K562 (cell line): Measurements from ENCODE around the gene SLC24A3. TPM values are rescaled to one million over a fixed set of nuclear protein-coding genes. Genes with fewer than 3 reads are reported as not detected.

Source experiments
- ATAC-seq: fragments of 200-7000 bp; cut with Tn5 transposase; 3 replicates; pipeline ENCODE4 v1.9.1; 2020; ENCODE audit warnings: moderate library complexity
- BruUV-seq: library from RNA; stranded (reverse); fragments of 400-500 nt; replicated peaks from 2 replicates; lab custom pipeline; 2021; lab: Mats Ljungman, UMichigan
- CTCF ChIA-PET: fragments of 300-600 bp; formaldehyde crosslinking; extraction: SDS; loops from one replicate; lab custom pipeline; 2021; ENCODE audit warnings: low intra/inter-chr PET ratio; lab: Yijun Ruan, JAX
- POLR2A ChIA-PET: fragments of 300-600, 350-650 bp; sonication (Branson Sonifier 250); formaldehyde crosslinking; extraction: SDS; loops from one replicate; lab custom pipeline; 2021; ENCODE audit warnings: antibody characterized with exemption, inconsistent platforms; lab: Yijun Ruan, JAX
- DNase-seq, 4 experiments: peaks; one replicate each; pipeline versions ENCODE4 v3.0.0 to v3.0.0-alpha.2; 2011 to 2018; ENCODE audit warnings: low spot score in 3 of 4, mixed read lengths in 3 of 4; ENCODE audit errors: extremely low read depth in 1 of 4
- FAIRE-seq: peaks from 2 replicates; lab custom pipeline; 2011; peaks lifted over from hg19 to GRCh38; lab: Jason Lieb, UNC
- H2AFZ ChIP-seq: 2 replicates; pipeline ENCODE4 v1.6.0; 2011; ENCODE audit warnings: low read depth, low read length, control low read depth, inconsistent platforms
- H3K27ac ChIP-seq: fragments of 200-600 bp; 3 replicates; pipeline ENCODE4 v1.8.0; 2011; ENCODE audit warnings: low read depth, mild to moderate bottlenecking, control low read depth, inconsistent platforms, low read length, moderate library complexity, mixed read lengths; ENCODE audit errors: extremely low read depth
- H3K27me3 ChIP-seq, 2 experiments: fragments of 300-600 bp in 1 of 2; 2 replicates in 1 of 2; 3 replicates in 1 of 2; pipeline versions ENCODE4 v1.6.0 to v1.8.0; 2011; ENCODE audit warnings: inconsistent platforms in 2 of 2, low read length in 2 of 2, mild to moderate bottlenecking in 1 of 2, mixed read lengths in 1 of 2, moderate library complexity in 1 of 2; ENCODE audit not compliant: control insufficient read depth in 2 of 2, insufficient read depth in 2 of 2
- H3K36me3 ChIP-seq: fragments of 300-600 bp; 3 replicates; pipeline ENCODE4 v1.8.0; 2011; ENCODE audit warnings: mild to moderate bottlenecking, low read length, inconsistent platforms; ENCODE audit not compliant: control insufficient read depth, insufficient read depth
- H3K4me1 ChIP-seq, 2 experiments: fragments of 200-600 bp in 1 of 2; replicated peaks in 1 of 2; 2 replicates in 1 of 2; 3 replicates in 1 of 2; pipeline versions ENCODE4 v1.5.1 to v1.8.0; 2011; ENCODE audit warnings: inconsistent platforms in 2 of 2, low read length in 2 of 2, mild to moderate bottlenecking in 1 of 2, mixed read lengths in 1 of 2, moderate library complexity in 1 of 2; ENCODE audit not compliant: control insufficient read depth in 2 of 2, insufficient read depth in 2 of 2
- H3K4me2 ChIP-seq: 2 replicates; pipeline ENCODE4 v1.6.1; 2011; ENCODE audit warnings: low read length, control low read depth, inconsistent platforms, mixed read lengths; ENCODE audit not compliant: insufficient read depth
- H3K4me3 ChIP-seq: fragments of 200-600 bp; sonication (generic), shearing (Covaris generic); 2 replicates; pipeline ENCODE4 v1.5.1; 2016; ENCODE audit warnings: control low read depth, inconsistent platforms
- H3K79me2 ChIP-seq: fragments of 200-600 bp; 3 replicates; pipeline ENCODE4 v1.8.0; 2011; ENCODE audit warnings: low read length, inconsistent platforms; ENCODE audit not compliant: control insufficient read depth, insufficient read depth
- H3K9ac ChIP-seq, 2 experiments: 2 replicates each; pipeline versions ENCODE4 v1.6.0 to v1.6.1; 2011; ENCODE audit warnings: low read depth in 2 of 2, low read length in 2 of 2, control low read depth in 1 of 2, inconsistent platforms in 1 of 2, mild to moderate bottlenecking in 1 of 2, mixed read lengths in 1 of 2; ENCODE audit not compliant: insufficient read depth in 1 of 2
- H3K9me1 ChIP-seq: one replicate; pipeline ENCODE4 v1.6.0; 2011; ENCODE audit warnings: inconsistent platforms, mild to moderate bottlenecking, low read length, moderate library complexity; ENCODE audit not compliant: control insufficient read depth, insufficient read depth
- H3K9me3 ChIP-seq: replicated peaks from 2 replicates; pipeline ENCODE4 v1.5.1; 2011; ENCODE audit warnings: low read depth, low read length, inconsistent platforms; ENCODE audit not compliant: control insufficient read depth, insufficient read depth
- H4K20me1 ChIP-seq: replicated peaks from 2 replicates; pipeline ENCODE4 v1.6.1; 2011; ENCODE audit warnings: low read length, inconsistent platforms, mixed read lengths; ENCODE audit not compliant: control insufficient read depth, insufficient read depth
- KLF6 ChIP-seq: fragments of 250-450 bp; sonication (Bioruptor Pico); IDR thresholded peaks from 2 replicates; pipeline ENCODE4 v1.4.0; 2020; ENCODE audit warnings: mild to moderate bottlenecking, moderate library complexity, borderline replicate concordance
- MBD2 ChIP-seq: sonication (generic); IDR thresholded peaks from 2 replicates; pipeline ENCODE4 v1.6.1; 2016; ENCODE audit warnings: low read depth, borderline replicate concordance
- MCM5 ChIP-seq: fragments of 450-650 bp; IDR thresholded peaks from 2 replicates; pipeline ENCODE4 v1.6.1; 2016; ENCODE audit warnings: low read depth
- RFX5 ChIP-seq: IDR thresholded peaks from 2 replicates; pipeline ENCODE4 v1.6.1; 2011; ENCODE audit warnings: low read depth, mild to moderate bottlenecking, improper control_type of control experiment, low read length
- SETDB1 ChIP-seq: IDR thresholded peaks from one replicate; pipeline ENCODE4 v1.6.1; 2012; ENCODE audit warnings: low read length, control low read depth, inconsistent platforms
- SIN3A ChIP-seq, 2 experiments: fragments of 150-350 bp in 1 of 2; IDR thresholded peaks; 2 replicates each; pipeline ENCODE4 v1.6.1; 2011 to 2016; ENCODE audit warnings: borderline replicate concordance in 2 of 2, low read depth in 2 of 2, low read length in 2 of 2, mild to moderate bottlenecking in 2 of 2, moderate library complexity in 2 of 2; ENCODE audit not compliant: control insufficient read depth in 1 of 2
- XRCC4 ChIP-seq: IDR thresholded peaks from one replicate; pipeline ENCODE4 v1.6.1; 2011; ENCODE audit not compliant: insufficient read depth, insufficient read length; ENCODE audit errors: extremely low read depth
- ZNF232 ChIP-seq: sonication (generic); formaldehyde crosslinking; IDR thresholded peaks from 2 replicates; pipeline ENCODE4 v1.8.0; 2022; ENCODE audit warnings: mild to moderate bottlenecking, missing genetic modification reagents
- ZNF764 ChIP-seq: fragments of 250-450 bp; sonication (Bioruptor Pico); IDR thresholded peaks from 2 replicates; pipeline ENCODE4 v1.4.0; 2020; ENCODE audit warnings: low read depth, mild to moderate bottlenecking, moderate library complexity
- WGBS: fragments of 100-300 bp; shearing (Covaris generic); methylation state at CpG from one replicate; pipeline ENCODE4 v1.1.6; 2016; ENCODE audit warnings: low coverage, mixed read lengths; ENCODE audit not compliant: insufficient coverage; ENCODE audit errors: missing lambda C conversion rate; 5-methylcytosine and 5-hydroxymethylcytosine counted together
- in situ Hi-C: fragments of 300-500 bp; cut with MboI; formaldehyde crosslinking; loops from 4 replicates; pipeline ENCODE4 v1.15.0; 2018; ENCODE audit warnings: inconsistent platforms, mixed read lengths
- intact Hi-C: fragments of 100-400 bp; cut with micrococcal nuclease; formaldehyde crosslinking; loops from 2 replicates; pipeline ENCODE4 v1.14.2; 2022
- polyA plus RNA-seq, 8 experiments: library from polyadenylated mRNA; depleted of rRNA in 4 of 8; stranded (reverse) in 5 of 8; unstranded in 3 of 8; fragments of >200 nt; fragmentation: Nextera tagmentation in 2 of 8; fragmentation: Illumina TruSeq in 1 of 8; extraction: Ambion mirVana in 2 of 8; extraction: Trizol in 1 of 8; gene quantifications; 2 replicates each; pipeline versions ENCODE4 v1.2.1 to v1.2.3, GENCODE V29; 2011 to 2014; ENCODE audit warnings: inconsistent platforms in 1 of 8, missing spikeins in 1 of 8
- total RNA-seq, 7 experiments: library from RNA; depleted of rRNA in 6 of 7; stranded (reverse); fragments of >200 nt in 6 of 7; fragmentation: Illumina TruSeq in 2 of 7; extraction: Trizol in 2 of 7; gene quantifications; 2 replicates each; pipeline versions ENCODE4 v1.2.1 to v1.2.3, GENCODE V29; 2011 to 2021; ENCODE audit warnings: low replicate concordance in 1 of 7

SLC24A3 gene
- total and polyA plus RNA-seq, 9 of the 15 experiments (the other 6 are each of a cell fraction or from before 2014, with no cell fraction given), result not detected

- FAIRE-seq (no peak), DNase-seq (no peak), ATAC-seq (no peak)
- no TSS peak for BruUV-seq
- H3K9ac ChIP-seq, result no peak overlapping the region
- H3K27me3 ChIP-seq, result peaks cover 0 to 5% of the 10 kb centered on the region in 2 experiments; a peak in 1 of 5 replicates
- WGBS, result 0% methylated on average over 3 of the region's 3 CpGs
- H3K4me1 ChIP-seq, result no peaks in the 10 kb centered on the region
- TF ChIP-seq MBD2 (no peak), MCM5 (no peak), RFX5 (no peak), ZNF232 (CRISPR knock-in tag) (no peak), SIN3A (IDR thresholded peaks at IDR 0.05; ENCODE audit: borderline replicate concordance in 2 of 2, control insufficient read depth in 1 of 2, low read depth in 2 of 2, low read length in 2 of 2) (no peak), XRCC4 (no peak), SETDB1 (no peak), KLF6 (CRISPR knock-in tag) (no peak), ZNF764 (CRISPR knock-in tag) (no peak)
- in situ Hi-C loops (no loop called here), intact Hi-C loops (no loop called here)
- H3K9me1 ChIP-seq, result no peaks in the 10 kb centered on the region
- CTCF ChIA-PET, result no interaction called here
- POLR2A ChIA-PET, result no interaction called here
- no peak overlapping the region for H3K4me2 ChIP-seq
- H3K4me3 ChIP-seq, result no peak overlapping the region
- no peak overlapping the region for H3K27ac ChIP-seq
- H4K20me1 ChIP-seq, result no peaks in the 10 kb centered on the region
- H3K36me3 ChIP-seq, result no peaks in the 10 kb centered on the region
- no peaks in the 10 kb centered on the region for H3K79me2 ChIP-seq
- H3K9me3 ChIP-seq, result no peaks in the 10 kb centered on the region
- no peak overlapping the region for H2AFZ ChIP-seq
Observed at GRCh38 chr20:19670829-19671228, 458.4 kb downstream of the SLC24A3 start.
